ENCODE results near the gene CAPZB.
A peak's percentile ranks its signal among the peaks of the same experiment; 100 is the strongest.

CAPZB gene

GRCh38 chr1:19403256-19403655 lies 82.1 kb downstream of the CAPZB start:
- DNase-seq, result no peak

- no peak for DNase-seq
Measured at GRCh38 chr1:19402031-19402813, 83.1 kb downstream of the CAPZB start.

GRCh38 chr1:19401535-19401889 lies 83.8 kb downstream of the CAPZB start:
- no peak for DNase-seq

GRCh38 chr1:19400875-19401534 lies 84.3 kb downstream of the CAPZB start:
- no peak for DNase-seq

GRCh38 chr1:19400192-19400611 lies 85.1 kb downstream of the CAPZB start:
- no peak for DNase-seq

GRCh38 chr1:19398309-19398760 lies 87.0 kb downstream of the CAPZB start:
- DNase-seq, result no peak

GRCh38 chr1:19397217-19397945 lies 88.0 kb downstream of the CAPZB start:
- DNase-seq, result no peak

GRCh38 chr1:19396280-19396679 lies 89.1 kb downstream of the CAPZB start:
- DNase-seq, result no peak

- DNase-seq, result no peak
Measured at GRCh38 chr1:19395678-19396192, 89.6 kb downstream of the CAPZB start.

- no peak for DNase-seq
Measured at GRCh38 chr1:19393046-19393445, 92.3 kb downstream of the CAPZB start.

- no peak for DNase-seq
Measured at GRCh38 chr1:19392221-19392620, 93.1 kb downstream of the CAPZB start.

- DNase-seq, result no peak
Measured at GRCh38 chr1:19391596-19391981, 93.8 kb downstream of the CAPZB start.

GRCh38 chr1:19390901-19391595 lies 94.3 kb downstream of the CAPZB start:
- DNase-seq, result peak; percentile 8

GRCh38 chr1:19390166-19390850 lies 95.0 kb downstream of the CAPZB start:
- DNase-seq, result no peak

GRCh38 chr1:19388980-19389379 lies 96.4 kb downstream of the CAPZB start:
- DNase-seq, result no peak

GRCh38 chr1:19387045-19387467 lies 98.3 kb downstream of the CAPZB start:
- DNase-seq, result no peak

GRCh38 chr1:19385869-19386591 lies 99.3 kb downstream of the CAPZB start:
- no peak for DNase-seq

GRCh38 chr1:19385221-19385620 lies 100.1 kb downstream of the CAPZB start:
- no peak for DNase-seq

GRCh38 chr1:19384772-19385187 lies 100.6 kb downstream of the CAPZB start:
- DNase-seq, result no peak

- DNase-seq, result no peak
Measured at GRCh38 chr1:19384113-19384512, 101.2 kb downstream of the CAPZB start.

- DNase-seq, result no peak
Measured at GRCh38 chr1:19382222-19382621, 103.1 kb downstream of the CAPZB start.

- no peak for DNase-seq
Measured at GRCh38 chr1:19381261-19381660, 104.1 kb downstream of the CAPZB start.
